K562 (cell line): ENCODE results near the gene LASP1. TPM values are rescaled to one million over a fixed set of nuclear protein-coding genes. Genes with fewer than 3 reads are reported as not detected.
A peak's percentile ranks its signal among the peaks of the same experiment; 100 is the strongest.

Experiments
- ATAC-seq: fragments of 200-7000 bp; cut with Tn5 transposase; 3 replicates; pipeline ENCODE4 v1.9.1; 2020; ENCODE audit warnings: moderate library complexity
- BruUV-seq: library from RNA; stranded (reverse); fragments of 400-500 nt; replicated peaks from 2 replicates; lab custom pipeline; 2021; lab: Mats Ljungman, UMichigan
- CTCF ChIA-PET: fragments of 300-600 bp; formaldehyde crosslinking; extraction: SDS; loops from one replicate; lab custom pipeline; 2021; ENCODE audit warnings: low intra/inter-chr PET ratio; lab: Yijun Ruan, JAX
- POLR2A ChIA-PET: fragments of 300-600, 350-650 bp; sonication (Branson Sonifier 250); formaldehyde crosslinking; extraction: SDS; loops from one replicate; lab custom pipeline; 2021; ENCODE audit warnings: antibody characterized with exemption, inconsistent platforms; lab: Yijun Ruan, JAX
- DNase-seq, 4 experiments: peaks; one replicate each; pipeline versions ENCODE4 v3.0.0 to v3.0.0-alpha.2; 2011 to 2018; ENCODE audit warnings: low spot score in 3 of 4, mixed read lengths in 3 of 4; ENCODE audit errors: extremely low read depth in 1 of 4
- FAIRE-seq: peaks from 2 replicates; lab custom pipeline; 2011; peaks lifted over from hg19 to GRCh38; lab: Jason Lieb, UNC
- H2AFZ ChIP-seq: 2 replicates; pipeline ENCODE4 v1.6.0; 2011; ENCODE audit warnings: low read depth, low read length, control low read depth, inconsistent platforms
- H3K27ac ChIP-seq: fragments of 200-600 bp; 3 replicates; pipeline ENCODE4 v1.8.0; 2011; ENCODE audit warnings: low read depth, mild to moderate bottlenecking, control low read depth, inconsistent platforms, low read length, moderate library complexity, mixed read lengths; ENCODE audit errors: extremely low read depth
- H3K27me3 ChIP-seq, 2 experiments: fragments of 300-600 bp in 1 of 2; 2 replicates in 1 of 2; 3 replicates in 1 of 2; pipeline versions ENCODE4 v1.6.0 to v1.8.0; 2011; ENCODE audit warnings: inconsistent platforms in 2 of 2, low read length in 2 of 2, mild to moderate bottlenecking in 1 of 2, mixed read lengths in 1 of 2, moderate library complexity in 1 of 2; ENCODE audit not compliant: control insufficient read depth in 2 of 2, insufficient read depth in 2 of 2
- H3K36me3 ChIP-seq: fragments of 300-600 bp; 3 replicates; pipeline ENCODE4 v1.8.0; 2011; ENCODE audit warnings: mild to moderate bottlenecking, low read length, inconsistent platforms; ENCODE audit not compliant: control insufficient read depth, insufficient read depth
- H3K4me1 ChIP-seq, 2 experiments: fragments of 200-600 bp in 1 of 2; replicated peaks in 1 of 2; 2 replicates in 1 of 2; 3 replicates in 1 of 2; pipeline versions ENCODE4 v1.5.1 to v1.8.0; 2011; ENCODE audit warnings: inconsistent platforms in 2 of 2, low read length in 2 of 2, mild to moderate bottlenecking in 1 of 2, mixed read lengths in 1 of 2, moderate library complexity in 1 of 2; ENCODE audit not compliant: control insufficient read depth in 2 of 2, insufficient read depth in 2 of 2
- H3K4me2 ChIP-seq: 2 replicates; pipeline ENCODE4 v1.6.1; 2011; ENCODE audit warnings: low read length, control low read depth, inconsistent platforms, mixed read lengths; ENCODE audit not compliant: insufficient read depth
- H3K4me3 ChIP-seq: fragments of 200-600 bp; sonication (generic), shearing (Covaris generic); 2 replicates; pipeline ENCODE4 v1.5.1; 2016; ENCODE audit warnings: control low read depth, inconsistent platforms
- H3K79me2 ChIP-seq: fragments of 200-600 bp; 3 replicates; pipeline ENCODE4 v1.8.0; 2011; ENCODE audit warnings: low read length, inconsistent platforms; ENCODE audit not compliant: control insufficient read depth, insufficient read depth
- H3K9ac ChIP-seq, 2 experiments: 2 replicates each; pipeline versions ENCODE4 v1.6.0 to v1.6.1; 2011; ENCODE audit warnings: low read depth in 2 of 2, low read length in 2 of 2, control low read depth in 1 of 2, inconsistent platforms in 1 of 2, mild to moderate bottlenecking in 1 of 2, mixed read lengths in 1 of 2; ENCODE audit not compliant: insufficient read depth in 1 of 2
- H3K9me1 ChIP-seq: one replicate; pipeline ENCODE4 v1.6.0; 2011; ENCODE audit warnings: inconsistent platforms, mild to moderate bottlenecking, low read length, moderate library complexity; ENCODE audit not compliant: control insufficient read depth, insufficient read depth
- H3K9me3 ChIP-seq: replicated peaks from 2 replicates; pipeline ENCODE4 v1.5.1; 2011; ENCODE audit warnings: low read depth, low read length, inconsistent platforms; ENCODE audit not compliant: control insufficient read depth, insufficient read depth
- H4K20me1 ChIP-seq: replicated peaks from 2 replicates; pipeline ENCODE4 v1.6.1; 2011; ENCODE audit warnings: low read length, inconsistent platforms, mixed read lengths; ENCODE audit not compliant: control insufficient read depth, insufficient read depth
- ASH1L ChIP-seq: fragments of 450-650 bp; IDR thresholded peaks from 2 replicates; pipeline ENCODE4 v1.6.1; 2018; ENCODE audit warnings: borderline replicate concordance, mild to moderate bottlenecking, low read depth; ENCODE audit not compliant: partially characterized antibody
- BACH1 ChIP-seq: fragments of 200-800 bp; sonication (Bioruptor generic); IDR thresholded peaks from 2 replicates; pipeline ENCODE4 v1.6.1; 2016; ENCODE audit warnings: missing genetic modification characterization, missing compliant biosample characterization
- CBX5 ChIP-seq: IDR thresholded peaks from 2 replicates; pipeline ENCODE4 v1.6.1; 2014; ENCODE audit warnings: low read depth, borderline replicate concordance
- EP400 ChIP-seq: fragments of 450-650 bp; IDR thresholded peaks from 2 replicates; pipeline ENCODE4 v1.6.1; 2017; ENCODE audit warnings: antibody characterized with exemption, mild to moderate bottlenecking, moderate library complexity
- FOXA1 ChIP-seq: fragments of 450-650 bp; IDR thresholded peaks from 2 replicates; pipeline ENCODE4 v1.6.1; 2016; ENCODE audit warnings: mild to moderate bottlenecking, borderline replicate concordance
- MAFG ChIP-seq: fragments of 450-650 bp; conservative IDR thresholded peaks from 2 replicates; pipeline ENCODE4 v1.6.1; 2016; ENCODE audit warnings: missing genetic modification characterization, missing compliant biosample characterization
- MED1 ChIP-seq: sonication (generic); formaldehyde crosslinking; IDR thresholded peaks from 2 replicates; pipeline ENCODE4 v1.8.1; 2023; ENCODE audit warnings: missing genetic modification reagents, borderline replicate concordance
- NCOA1 ChIP-seq: fragments of 450-650 bp; IDR thresholded peaks from 2 replicates; pipeline ENCODE4 v1.6.1; 2016; ENCODE audit warnings: low read depth
- RREB1 ChIP-seq: fragments of 250-450 bp; sonication (Bioruptor Pico); IDR thresholded peaks from 2 replicates; pipeline ENCODE4 v1.4.0; 2020
- SMARCA4 ChIP-seq: fragments of 450-650 bp; IDR thresholded peaks from 2 replicates; pipeline ENCODE4 v1.6.1; 2016
- SRSF9 ChIP-seq: fragments of 200-400 bp; formaldehyde crosslinking; IDR thresholded peaks from 2 replicates; pipeline ENCODE4 v1.6.1; 2017; ENCODE audit warnings: low read depth, low read length, borderline replicate concordance
- TCF3 ChIP-seq: sonication (generic); formaldehyde crosslinking; IDR thresholded peaks from 2 replicates; pipeline ENCODE4 v1.4.0; 2020; ENCODE audit warnings: mild to moderate bottlenecking, missing genetic modification reagents
- TCF7L2 ChIP-seq: fragments of 150-350 bp; IDR thresholded peaks from 2 replicates; pipeline ENCODE4 v1.6.1; 2016; ENCODE audit warnings: low read depth, mild to moderate bottlenecking, low read length, moderate library complexity
- ZBTB1 ChIP-seq: sonication (generic); formaldehyde crosslinking; IDR thresholded peaks from 2 replicates; pipeline ENCODE4 v1.8.1; 2023; ENCODE audit warnings: missing genetic modification reagents, low read depth, mild to moderate bottlenecking, borderline replicate concordance
- ZBTB43 ChIP-seq: sonication (generic); formaldehyde crosslinking; IDR thresholded peaks from 2 replicates; pipeline ENCODE4 v1.8.0; 2023; ENCODE audit warnings: mild to moderate bottlenecking, missing genetic modification reagents
- ZC3H8 ChIP-seq: fragments of 450-650 bp; IDR thresholded peaks from 2 replicates; pipeline ENCODE4 v1.6.1; 2017
- ZNF143 ChIP-seq: sonication (generic); formaldehyde crosslinking; IDR thresholded peaks from 2 replicates; pipeline ENCODE4 v1.9.0; 2022; ENCODE audit warnings: mild to moderate bottlenecking, missing genetic modification reagents
- ZNF184 ChIP-seq: sonication (generic); formaldehyde crosslinking; IDR thresholded peaks from 2 replicates; pipeline ENCODE4 v1.5.0; 2020; ENCODE audit warnings: missing genetic modification reagents
- WGBS: fragments of 100-300 bp; shearing (Covaris generic); methylation state at CpG from one replicate; pipeline ENCODE4 v1.1.6; 2016; ENCODE audit warnings: low coverage, mixed read lengths; ENCODE audit not compliant: insufficient coverage; ENCODE audit errors: missing lambda C conversion rate; 5-methylcytosine and 5-hydroxymethylcytosine counted together
- in situ Hi-C: fragments of 300-500 bp; cut with MboI; formaldehyde crosslinking; loops from 4 replicates; pipeline ENCODE4 v1.15.0; 2018; ENCODE audit warnings: inconsistent platforms, mixed read lengths
- intact Hi-C: fragments of 100-400 bp; cut with micrococcal nuclease; formaldehyde crosslinking; loops from 2 replicates; pipeline ENCODE4 v1.14.2; 2022
- polyA plus RNA-seq, 8 experiments: library from polyadenylated mRNA; depleted of rRNA in 4 of 8; stranded (reverse) in 5 of 8; unstranded in 3 of 8; fragments of >200 nt; fragmentation: Nextera tagmentation in 2 of 8; fragmentation: Illumina TruSeq in 1 of 8; extraction: Ambion mirVana in 2 of 8; extraction: Trizol in 1 of 8; gene quantifications; 2 replicates each; pipeline versions ENCODE4 v1.2.1 to v1.2.3, GENCODE V29; 2011 to 2014; ENCODE audit warnings: inconsistent platforms in 1 of 8, missing spikeins in 1 of 8
- total RNA-seq, 7 experiments: library from RNA; depleted of rRNA in 6 of 7; stranded (reverse); fragments of >200 nt in 6 of 7; fragmentation: Illumina TruSeq in 2 of 7; extraction: Trizol in 2 of 7; gene quantifications; 2 replicates each; pipeline versions ENCODE4 v1.2.1 to v1.2.3, GENCODE V29; 2011 to 2021; ENCODE audit warnings: low replicate concordance in 1 of 7

The LASP1 gene
- total and polyA plus RNA-seq, 9 of the 15 experiments (the other 6 are each of a cell fraction or from before 2014, with no cell fraction given) = 23.0 to 125 (median 55.3) TPM

GRCh38 chr17:38891441-38891840 lies 21.6 kb downstream of the LASP1 start:
- no peak overlapping the region for H3K27ac ChIP-seq
- H3K36me3 ChIP-seq = peaks cover 87% of the 10 kb centered on the region; the same call in 2 of the 3 replicates
- BruUV-seq = no TSS peak
- peaks cover 33% of the 10 kb centered on the region for H4K20me1 ChIP-seq
- no peak overlapping the region for H3K4me2 ChIP-seq
- 91% methylated on average over 8 of the region's 8 CpGs for WGBS
- no peak for TF ChIP-seq ZNF143 (CRISPR knock-in tag)
- TF ChIP-seq EP400 = no peak
- no peak for TF ChIP-seq SRSF9
- TF ChIP-seq BACH1 (tag) = no peak
- no peak for TF ChIP-seq SMARCA4
- TF ChIP-seq ASH1L = no peak
- no peak for TF ChIP-seq MED1 (CRISPR knock-in tag)
- no peak for TF ChIP-seq ZNF184 (CRISPR knock-in tag)
- no peak for TF ChIP-seq FOXA1
- no peak for TF ChIP-seq RREB1 (CRISPR knock-in tag)
- no peak for TF ChIP-seq ZC3H8
- no peak for TF ChIP-seq ZBTB1 (CRISPR knock-in tag)
- no peak for TF ChIP-seq MAFG (tag)
- no peak for TF ChIP-seq TCF7L2
- no peak for TF ChIP-seq NCOA1
- TF ChIP-seq ZBTB43 = no peak
- TF ChIP-seq TCF3 (CRISPR knock-in tag) = no peak
- no peak for TF ChIP-seq CBX5
- FAIRE-seq = no peak
- peaks cover 6% of the 10 kb centered on the region for H3K9me1 ChIP-seq
- no peak overlapping the region for H2AFZ ChIP-seq
- intact Hi-C loops (no loop called here), in situ Hi-C loops (no loop called here)
- no peaks in the 10 kb centered on the region for H3K27me3 ChIP-seq
- ATAC-seq = no peak
- H3K4me3 ChIP-seq = no peak overlapping the region
- ChIA-PET CTCF (no interaction called here), POLR2A (interaction anchor here (0.7 to 1.2 kb wide), 2 partner anchors 9 to 19 kb away, joined by 3 to 6 read pairs; no protein-coding TSS in a partner anchor)
- H3K9ac ChIP-seq = 0 out of 4 replicates have a peak overlapping the region, but pooled peaks of 1 of the 2 experiments have one; percentile 0
- H3K9me3 ChIP-seq = no peaks in the 10 kb centered on the region
- peaks cover 8% of the 10 kb centered on the region; the same call in 2 of the 3 replicates for H3K79me2 ChIP-seq
- H3K4me1 ChIP-seq = peaks cover 20 to 32% of the 10 kb centered on the region in 2 experiments; a peak in 4 of 5 replicates
- DNase-seq = no peak
